ENCODE results near the gene PI4KB. TPM values are rescaled to one million over a fixed set of nuclear protein-coding genes. Genes with fewer than 3 reads are reported as not detected.

PI4KB gene
- total and polyA plus RNA-seq, 2 of the 4 experiments (the other 2 are of a cell fraction): 82.4 to 94.5 TPM

DNA sequence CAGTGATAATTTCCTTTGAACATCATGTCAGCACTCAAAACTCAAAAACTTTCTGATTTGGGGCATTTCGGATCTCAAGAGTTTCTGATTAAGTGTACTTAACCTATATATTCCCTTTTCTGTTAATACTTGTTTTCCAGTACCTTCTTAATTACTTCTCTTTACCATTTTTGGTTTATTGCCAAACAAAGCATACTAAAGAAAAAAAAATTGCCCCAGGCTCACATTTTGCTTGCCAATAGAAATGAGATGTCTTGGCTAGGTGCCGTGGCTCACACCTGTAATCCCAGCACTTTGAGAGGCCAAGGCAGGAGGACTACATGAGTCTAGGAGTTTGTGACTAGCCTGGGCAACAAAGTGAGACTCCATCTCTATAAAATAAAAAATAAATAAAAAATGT lies 67.9 kb downstream of the PI4KB start:
- no peaks in the 10 kb centered on the region for H3K4me1 ChIP-seq (ENCODE audit: control insufficient read depth, insufficient read depth, low read length)

More for the DNA sequence above, 67.9 kb downstream of the PI4KB start:
- Histone ChIP-seq H2AFZ (replicated peaks; ENCODE audit: low read length, poor library complexity) (no peak overlapping the region), H3K9me1 (ENCODE audit: insufficient read depth, low read length) (no peaks in the 10 kb centered on the region), H4K5ac (ENCODE audit: low read depth, low read length) (no peak overlapping the region), H2BK120ac (ENCODE audit: low read depth, low read length) (no peak overlapping the region), H3K9ac (ENCODE audit: low read depth, low read length) (no peak overlapping the region), H3K23ac (ENCODE audit: low read depth, low read length) (no peak overlapping the region), H3K27ac (ENCODE audit: insufficient read depth, low read length) (no peak overlapping the region), H2BK5ac (ENCODE audit: low read depth, low read length, poor library complexity, severe bottlenecking) (no peak overlapping the region), H4K8ac (ENCODE audit: low read depth in 2 of 2, low read length in 2 of 2) (no peak overlapping the region), H2AK5ac (ENCODE audit: low read depth, low read length) (no peak overlapping the region), H2BK20ac (ENCODE audit: low read depth, low read length) (no peak overlapping the region), H3K14ac (replicated peaks; ENCODE audit: low read depth, low read length) (no peak overlapping the region), H3K4ac (ENCODE audit: low read depth, low read length) (no peak overlapping the region), H4K20me1 (ENCODE audit: insufficient read depth, low read length) (peaks cover 22% of the 10 kb centered on the region), H3K36me3 (ENCODE audit: control insufficient read depth, insufficient read depth, low read length) (peaks cover 10% of the 10 kb centered on the region), H3K4me3 (ENCODE audit: insufficient read depth, low read depth, low read length) (no peak overlapping the region), H4K91ac (ENCODE audit: insufficient read depth, low read depth, low read length) (no peak overlapping the region), H3K79me1 (ENCODE audit: low read depth in 1 of 2, low read length in 2 of 2) (peaks cover 17 to 57% of the 10 kb centered on the region in 2 experiments), H2AK9ac (replicated peaks; ENCODE audit: low read depth, low read length, poor library complexity) (no peak overlapping the region), H2BK15ac (ENCODE audit: low read depth, low read length) (no peak overlapping the region), H3K27me3 (ENCODE audit: control insufficient read depth, insufficient read depth, low read length) (no peaks in the 10 kb centered on the region), H3K9me3 (ENCODE audit: control insufficient read depth, insufficient read depth, low read length) (no peaks in the 10 kb centered on the region), H3K4me2 (ENCODE audit: low read depth, low read length) (no peak overlapping the region), H3K56ac (ENCODE audit: extremely low read depth, insufficient read depth, low read length) (no peak overlapping the region), H3K18ac (ENCODE audit: low read depth, low read length) (no peak overlapping the region)
- no TSS peak for BruUV-seq (replicated peaks)
- ChIA-PET CTCF (no interaction called here), POLR2A (ENCODE audit: unreplicated experiment) (no interaction called here)
- in situ Hi-C loops (cut with MboI; ENCODE audit: low sequenced_read_pairs): no loop called here
- WGBS, 2 experiments (ENCODE audit: extremely low coverage in 2 of 2, insufficient read length in 1 of 2): no CpG with 5 or more reads among the region's 2 CpGs
- ATAC-seq (ENCODE audit: low read depth) (no peak), DNase-seq (no peak)
- intact Hi-C loops (cut with micrococcal nuclease): loop anchor here (10.0 kb wide), 1 partner anchor 155 kb away; no protein-coding TSS in a partner anchor
- TF ChIP-seq NFE2L2 (IDR thresholded peaks at IDR 0.05; ENCODE audit: low read depth, low read length) (no peak), CEBPB (IDR thresholded peaks at IDR 0.05; ENCODE audit: low read depth, low read length) (no peak), MAFK (IDR thresholded peaks at IDR 0.05; ENCODE audit: low read depth, low read length) (no peak), POLR2A (IDR thresholded peaks at IDR 0.05; ENCODE audit: low read depth, low read length) (no peak), RAD21 (IDR thresholded peaks at IDR 0.05; ENCODE audit: low read length) (no peak), BHLHE40 (IDR thresholded peaks at IDR 0.05; ENCODE audit: low read depth, low read length) (no peak), FOS (IDR thresholded peaks at IDR 0.05; ENCODE audit: low read depth, low read length) (no peak), MXI1 (IDR thresholded peaks at IDR 0.05; ENCODE audit: borderline replicate concordance, low read depth, low read length) (no peak), SMC3 (IDR thresholded peaks at IDR 0.05; ENCODE audit: low read depth, low read length) (no peak), RFX5 (IDR thresholded peaks at IDR 0.05; ENCODE audit: low read depth, low read length) (no peak), MAZ (IDR thresholded peaks at IDR 0.05; ENCODE audit: borderline replicate concordance, low read depth, low read length) (no peak), RCOR1 (IDR thresholded peaks at IDR 0.05; ENCODE audit: insufficient replicate concordance, low read length) (no peak)
- TF ChIP-seq, protein P1, sequence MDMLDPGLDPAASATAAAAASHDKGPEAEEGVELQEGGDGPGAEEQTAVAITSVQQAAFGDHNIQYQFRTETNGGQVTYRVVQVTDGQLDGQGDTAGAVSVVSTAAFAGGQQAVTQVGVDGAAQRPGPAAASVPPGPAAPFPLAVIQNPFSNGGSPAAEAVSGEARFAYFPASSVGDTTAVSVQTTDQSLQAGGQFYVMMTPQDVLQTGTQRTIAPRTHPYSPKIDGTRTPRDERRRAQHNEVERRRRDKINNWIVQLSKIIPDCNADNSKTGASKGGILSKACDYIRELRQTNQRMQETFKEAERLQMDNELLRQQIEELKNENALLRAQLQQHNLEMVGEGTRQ (IDR thresholded peaks at IDR 0.05; ENCODE audit: low read depth, low read length): no peak
- TF ChIP-seq, protein P2, sequence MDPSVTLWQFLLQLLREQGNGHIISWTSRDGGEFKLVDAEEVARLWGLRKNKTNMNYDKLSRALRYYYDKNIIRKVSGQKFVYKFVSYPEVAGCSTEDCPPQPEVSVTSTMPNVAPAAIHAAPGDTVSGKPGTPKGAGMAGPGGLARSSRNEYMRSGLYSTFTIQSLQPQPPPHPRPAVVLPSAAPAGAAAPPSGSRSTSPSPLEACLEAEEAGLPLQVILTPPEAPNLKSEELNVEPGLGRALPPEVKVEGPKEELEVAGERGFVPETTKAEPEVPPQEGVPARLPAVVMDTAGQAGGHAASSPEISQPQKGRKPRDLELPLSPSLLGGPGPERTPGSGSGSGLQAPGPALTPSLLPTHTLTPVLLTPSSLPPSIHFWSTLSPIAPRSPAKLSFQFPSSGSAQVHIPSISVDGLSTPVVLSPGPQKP (IDR thresholded peaks at IDR 0.05; ENCODE audit: borderline replicate concordance, low read depth, low read length): no peak
- dilution Hi-C loops (cut with HindIII; ENCODE audit: low sequenced_read_pairs, unreplicated experiment): no loop called here

Data from IMR-90 (cell line).